Natural killer cell treated with Interleukin-12 subunit alpha and Interleukin-12 subunit beta and Interleukin-15 and Interleukin-18, amount 100 ng/mL, for 72 hours (primary cell): Measurements from ENCODE around the gene MISP. TPM values are rescaled to one million over a fixed set of nuclear protein-coding genes. Genes with fewer than 3 reads are reported as not detected.
A peak's percentile ranks its signal among the peaks of the same experiment; 100 is the strongest.

ENCODE experiments used
- ATAC-seq, 2 donors: fragments of 150-1000 bp; cut with Tn5 transposase in 1 of 2; sonication (Bioruptor Pico), chemical (Tn5 transposase) in 1 of 2; 2 replicates each; pipeline ENCODE4 v1.10.0; 2021
- DNase-seq: peaks from one replicate; pipeline ENCODE4 v3.0.0; 2022; ENCODE audit warnings: low spot score
- H3K27ac Mint-ChIP-seq, 2 donors: 1 replicate in 1 of 2; 2 replicates in 1 of 2; pipeline ENCODE4 v1.8.0; 2022; ENCODE audit warnings: mixed read lengths in 2 of 2, mild to moderate bottlenecking in 1 of 2, moderate library complexity in 1 of 2
- H3K27me3 Mint-ChIP-seq, 2 donors: 1 replicate in 1 of 2; 2 replicates in 1 of 2; pipeline ENCODE4 v1.8.0; 2022; ENCODE audit warnings: mixed read lengths in 2 of 2
- H3K36me3 Mint-ChIP-seq: one replicate; pipeline ENCODE4 v1.8.0; 2022; ENCODE audit warnings: mixed read lengths
- H3K4me1 Mint-ChIP-seq, 2 donors: 1 replicate in 1 of 2; 2 replicates in 1 of 2; pipeline ENCODE4 v1.8.0; 2022; ENCODE audit warnings: low read depth in 2 of 2, mixed read lengths in 2 of 2, mild to moderate bottlenecking in 1 of 2
- H3K4me3 Mint-ChIP-seq: one replicate; pipeline ENCODE4 v1.8.0; 2022; ENCODE audit warnings: mixed read lengths
- H3K9me3 Mint-ChIP-seq: 2 replicates; pipeline ENCODE4 v1.8.0; 2022; ENCODE audit warnings: mixed read lengths
- total RNA-seq, 2 donors: library from RNA; stranded (reverse); gene quantifications; one replicate each; pipeline ENCODE4 v1.2.3, GENCODE V29; 2022

Gene MISP
- total RNA-seq, 2 donors from 2014 or later = not detected

DNA sequence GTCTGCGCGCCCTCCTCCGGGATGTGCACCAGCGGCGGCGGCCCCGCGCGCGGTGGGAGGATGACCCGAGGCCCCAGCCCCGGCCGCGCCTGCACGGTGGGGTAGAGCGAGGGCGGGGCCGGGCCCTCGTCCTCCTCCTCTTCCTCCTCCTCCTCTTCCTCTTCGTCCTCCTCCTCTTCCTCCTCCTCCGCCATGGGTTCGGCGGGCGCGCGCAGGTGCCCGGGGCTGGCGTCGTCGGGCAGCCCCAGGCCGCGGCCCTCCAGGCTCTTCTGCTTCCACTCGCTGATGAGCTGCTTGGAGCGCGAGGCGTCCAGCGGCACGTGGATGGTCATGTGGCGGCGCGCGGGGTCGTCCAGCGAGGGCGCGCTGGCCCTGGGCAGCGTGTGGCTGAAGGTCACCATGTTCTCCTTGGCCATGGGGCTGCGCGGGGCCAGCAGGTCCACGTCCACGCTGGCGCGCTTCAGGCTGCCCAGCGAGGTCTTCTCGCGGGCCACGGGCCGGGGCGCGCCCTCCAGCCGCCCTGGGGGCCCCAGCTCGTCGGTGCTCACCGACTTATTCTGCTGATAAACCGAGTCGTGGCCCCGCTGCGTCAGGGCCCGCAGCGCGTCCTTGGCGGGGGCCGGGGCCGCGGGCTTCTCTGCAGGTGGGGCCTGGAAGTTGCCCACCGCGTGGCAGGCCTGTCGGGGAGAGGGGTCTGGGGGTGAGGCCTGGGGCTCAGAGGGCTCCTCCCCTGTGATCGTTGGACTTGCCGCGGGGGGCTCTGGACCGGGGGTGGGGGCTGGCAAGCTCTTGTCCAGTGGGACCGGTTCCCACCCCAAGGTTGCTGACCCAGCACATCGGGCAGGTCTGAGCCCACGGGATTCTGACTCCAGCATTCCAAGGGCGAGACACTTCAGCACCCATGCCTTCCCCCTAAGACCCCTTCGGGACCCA is 62.6 kb downstream of the MISP start:
- DNase-seq (no peak), ATAC-seq (peak in 1 of 2 donors; percentile 14)
- Mint-ChIP-seq H3K4me3 (no peak overlapping the region), H3K27ac (no peak overlapping the region), H3K9me3 (peaks cover 8% of the 10 kb centered on the region), H3K36me3 (peaks cover 13% of the 10 kb centered on the region), H3K27me3 (no peaks in the 10 kb centered on the region), H3K4me1 (peaks cover 8 to 11% of the 10 kb centered on the region in 2 donors)

Other genes starting within 250 kb of the MISP start
- gene TPGS1, start 243.6 kb upstream of the MISP start, total RNA-seq = 10 to 100 TPM; 16.3 to 17.7 TPM
- 10 to 100 TPM; 46.5 to 73.2 TPM for gene CDC34, start 219.4 kb upstream of the MISP start, total RNA-seq
- gene GZMM, start 207.1 kb upstream of the MISP start, total RNA-seq = 10 to 100 TPM; 34.5 to 49.7 TPM
- 100 to 1,000 TPM; 236 to 274 TPM for gene BSG, start 178.5 kb upstream of the MISP start, total RNA-seq
- under 1 TPM; 0.29 to 0.64 TPM for gene HCN2, start 161.2 kb upstream of the MISP start, total RNA-seq
- gene POLRMT, start 117.6 kb upstream of the MISP start, total RNA-seq = 100 to 1,000 TPM in 1 of 2 donors, 10 to 100 TPM in 1; 55.0 to 104 TPM
- gene FGF22, start 111.2 kb upstream of the MISP start, total RNA-seq = not detected
- gene RNF126, start 87.9 kb upstream of the MISP start, total RNA-seq = 100 to 1,000 TPM in 1 of 2 donors, 10 to 100 TPM in 1; 77.7 to 138 TPM
- 1 to 10 TPM; 1.7 to 3.6 TPM for gene FSTL3, start 74.7 kb upstream of the MISP start, total RNA-seq
- gene PRSS57, start 55.7 kb upstream of the MISP start, total RNA-seq = 1 to 10 TPM in 1 of 2 donors, not detected in 1; 1.4 TPM
- not detected for gene PALM, start 42.2 kb upstream of the MISP start, total RNA-seq
- gene PTBP1, start 46.3 kb downstream of the MISP start, total RNA-seq = 100 to 1,000 TPM; 604 to 619 TPM
- gene PLPPR3, start 70.8 kb downstream of the MISP start, total RNA-seq = not detected
- under 1 TPM; 0.25 to 0.36 TPM for gene AZU1, start 76.7 kb downstream of the MISP start, total RNA-seq
- not detected for gene PRTN3, start 89.9 kb downstream of the MISP start, total RNA-seq
- not detected for gene ELANE, start 101.2 kb downstream of the MISP start, total RNA-seq
- under 1 TPM in 1 of 2 donors, not detected in 1; 0.53 TPM for gene CFD, start 108.6 kb downstream of the MISP start, total RNA-seq
- gene MED16, start 142.1 kb downstream of the MISP start, total RNA-seq = 10 to 100 TPM; 46.4 to 79.6 TPM
- not detected for gene RNU6-9, start 142.4 kb downstream of the MISP start, total RNA-seq
- gene R3HDM4, start 162.1 kb downstream of the MISP start, total RNA-seq = 10 to 100 TPM; 48.4 to 68.3 TPM
- 1 to 10 TPM in 1 of 2 donors, not detected in 1; 1.1 TPM for gene KISS1R, start 166.2 kb downstream of the MISP start, total RNA-seq
- 10 to 100 TPM; 42.8 to 46.1 TPM for gene ARID3A, start 174.9 kb downstream of the MISP start, total RNA-seq
- 100 to 1,000 TPM in 1 of 2 donors, 10 to 100 TPM in 1; 57.8 to 106 TPM for gene WDR18, start 233.2 kb downstream of the MISP start, total RNA-seq
- not detected for gene GRIN3B, start 249.3 kb downstream of the MISP start, total RNA-seq